ENCODE data around the gene LIME1. TPM values are rescaled to one million over a fixed set of nuclear protein-coding genes. Genes with fewer than 3 reads are reported as not detected.

LIME1 gene
- total RNA-seq, 2 experiments from 2014 or later: 75.6 to 76.4 TPM

DNA sequence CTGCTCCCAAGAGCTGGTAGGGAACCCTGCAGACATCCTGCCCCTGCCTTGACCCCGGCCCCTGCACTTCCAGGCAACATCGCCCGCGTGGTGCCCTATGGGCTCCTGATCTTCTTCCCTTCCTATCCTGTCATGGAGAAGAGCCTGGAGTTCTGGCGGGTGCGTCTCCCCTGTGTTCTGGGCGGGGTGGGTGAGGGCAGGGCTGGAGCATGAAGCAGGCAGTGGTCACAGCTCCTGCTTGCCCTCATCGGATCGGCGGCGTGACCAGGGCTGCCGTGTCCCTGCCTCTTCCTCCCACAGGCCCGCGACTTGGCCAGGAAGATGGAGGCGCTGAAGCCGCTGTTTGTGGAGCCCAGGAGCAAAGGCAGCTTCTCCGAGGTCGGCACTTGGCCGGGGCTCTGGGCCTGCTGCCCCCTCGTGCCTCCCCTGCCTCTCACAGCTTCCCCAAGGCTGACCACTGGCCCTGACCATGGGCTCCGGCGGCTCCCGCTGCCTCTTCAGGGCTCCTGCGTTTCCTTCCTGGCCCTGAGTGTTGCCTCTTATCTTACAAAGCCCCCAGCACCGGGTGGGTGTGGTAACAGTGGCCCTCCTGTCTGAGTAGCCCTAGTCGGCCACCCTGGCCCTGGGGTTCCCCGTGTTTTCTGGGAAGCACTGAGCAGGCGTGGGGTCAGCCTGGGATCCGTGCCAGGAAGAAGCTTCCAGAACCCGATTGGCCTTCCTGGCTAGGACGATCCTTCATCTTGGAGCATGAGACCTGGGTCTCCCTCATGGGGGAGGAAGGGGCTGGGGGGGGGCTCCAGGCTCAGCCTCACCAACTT, 48.0 kb upstream of the LIME1 start:
- Histone ChIP-seq H2AFZ (ENCODE audit: low read length) (no peak overlapping the region), H3K4me2 (ENCODE audit: low read length) (no peak overlapping the region), H3K4me3 (ENCODE audit: low read depth, low read length, poor library complexity, severe bottlenecking) (no peak overlapping the region), H3K27ac (ENCODE audit: low read depth, low read length, poor library complexity, severe bottlenecking) (no peak overlapping the region), H3K36me3 (ENCODE audit: insufficient read depth, low read length) (no peaks in the 10 kb centered on the region), H3K4me1 (ENCODE audit: insufficient read depth, low read length, poor library complexity, severe bottlenecking) (no peaks in the 10 kb centered on the region), H3K79me2 (ENCODE audit: insufficient read depth, low read depth, low read length) (no peaks in the 10 kb centered on the region), H4K20me1 (ENCODE audit: insufficient read depth, low read length) (no peaks in the 10 kb centered on the region), H3K9me2 (ENCODE audit: insufficient read depth, low read length) (no peaks in the 10 kb centered on the region), H3K9me3 (ENCODE audit: low read length) (no peaks in the 10 kb centered on the region)
- POLR2A ChIA-PET: no interaction called here
- TF ChIP-seq, protein P1, sequence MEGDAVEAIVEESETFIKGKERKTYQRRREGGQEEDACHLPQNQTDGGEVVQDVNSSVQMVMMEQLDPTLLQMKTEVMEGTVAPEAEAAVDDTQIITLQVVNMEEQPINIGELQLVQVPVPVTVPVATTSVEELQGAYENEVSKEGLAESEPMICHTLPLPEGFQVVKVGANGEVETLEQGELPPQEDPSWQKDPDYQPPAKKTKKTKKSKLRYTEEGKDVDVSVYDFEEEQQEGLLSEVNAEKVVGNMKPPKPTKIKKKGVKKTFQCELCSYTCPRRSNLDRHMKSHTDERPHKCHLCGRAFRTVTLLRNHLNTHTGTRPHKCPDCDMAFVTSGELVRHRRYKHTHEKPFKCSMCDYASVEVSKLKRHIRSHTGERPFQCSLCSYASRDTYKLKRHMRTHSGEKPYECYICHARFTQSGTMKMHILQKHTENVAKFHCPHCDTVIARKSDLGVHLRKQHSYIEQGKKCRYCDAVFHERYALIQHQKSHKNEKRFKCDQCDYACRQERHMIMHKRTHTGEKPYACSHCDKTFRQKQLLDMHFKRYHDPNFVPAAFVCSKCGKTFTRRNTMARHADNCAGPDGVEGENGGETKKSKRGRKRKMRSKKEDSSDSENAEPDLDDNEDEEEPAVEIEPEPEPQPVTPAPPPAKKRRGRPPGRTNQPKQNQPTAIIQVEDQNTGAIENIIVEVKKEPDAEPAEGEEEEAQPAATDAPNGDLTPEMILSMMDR (conservative IDR thresholded peaks at IDR 0.05; ENCODE audit: low read length): no peak
- TF ChIP-seq EZH2phosphoT487 (IDR thresholded peaks at IDR 0.05; ENCODE audit: borderline replicate concordance, low read depth, low read length): no peak
- intact Hi-C loops (cut with micrococcal nuclease; ENCODE audit: unreplicated experiment): no loop called here
- no TSS peak for BruUV-seq (replicated peaks)
- no peak for DNase-seq (ENCODE audit: low spot score)
- CTCF ChIA-PET (ENCODE audit: unreplicated experiment): no interaction called here

DNA sequence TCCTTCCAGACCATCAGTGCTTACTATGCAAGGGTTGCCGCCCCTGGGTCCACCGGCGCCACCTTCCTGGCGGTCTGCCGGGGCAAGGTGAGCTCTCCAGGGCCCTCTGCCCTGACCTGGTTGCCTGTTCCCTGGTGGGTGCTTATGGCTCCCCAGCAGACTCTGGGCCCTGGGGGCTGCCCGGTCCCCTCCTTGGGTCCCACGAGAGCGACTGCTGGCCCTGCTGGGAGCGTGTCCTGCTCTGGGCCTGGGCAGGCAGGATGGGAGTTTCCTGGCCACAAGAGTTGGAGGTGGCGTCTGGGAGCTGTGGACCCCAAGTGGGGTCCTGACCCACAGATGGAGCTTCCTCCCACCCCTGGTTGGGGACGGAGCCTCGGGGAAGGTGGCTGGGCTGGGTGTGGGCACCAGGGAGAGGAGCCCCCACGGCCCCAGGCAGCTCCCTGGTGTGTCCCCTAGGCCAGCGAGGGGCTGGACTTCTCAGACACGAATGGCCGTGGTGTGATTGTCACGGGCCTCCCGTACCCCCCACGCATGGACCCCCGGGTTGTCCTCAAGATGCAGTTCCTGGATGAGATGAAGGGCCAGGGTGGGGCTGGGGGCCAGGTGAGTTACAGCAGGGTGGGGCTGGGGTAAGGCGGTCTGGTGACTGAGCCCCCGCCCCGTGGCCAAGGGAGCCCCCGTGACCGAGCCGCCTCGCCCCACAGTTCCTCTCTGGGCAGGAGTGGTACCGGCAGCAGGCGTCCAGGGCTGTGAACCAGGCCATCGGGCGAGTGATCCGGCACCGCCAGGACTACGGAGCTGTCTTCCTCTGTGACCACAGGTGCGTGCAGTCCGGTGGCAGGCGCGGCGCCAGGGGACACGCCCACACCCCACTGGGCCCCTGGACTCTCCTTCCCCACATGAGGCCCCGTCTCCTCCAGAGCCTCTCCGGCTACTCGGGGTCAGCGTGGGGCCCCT, 47.1 kb upstream of the LIME1 start:
- Histone ChIP-seq H2AFZ (ENCODE audit: low read length) (no peak overlapping the region), H3K79me2 (ENCODE audit: insufficient read depth, low read depth, low read length) (no peaks in the 10 kb centered on the region), H3K4me1 (ENCODE audit: insufficient read depth, low read length, poor library complexity, severe bottlenecking) (no peaks in the 10 kb centered on the region), H3K9me2 (ENCODE audit: insufficient read depth, low read length) (no peaks in the 10 kb centered on the region), H4K20me1 (ENCODE audit: insufficient read depth, low read length) (no peaks in the 10 kb centered on the region), H3K9me3 (ENCODE audit: low read length) (no peaks in the 10 kb centered on the region), H3K4me2 (ENCODE audit: low read length) (no peak overlapping the region), H3K4me3 (ENCODE audit: low read depth, low read length, poor library complexity, severe bottlenecking) (no peak overlapping the region), H3K27ac (ENCODE audit: low read depth, low read length, poor library complexity, severe bottlenecking) (no peak overlapping the region), H3K36me3 (ENCODE audit: insufficient read depth, low read length) (peaks cover 5% of the 10 kb centered on the region)
- no TSS peak for BruUV-seq (replicated peaks)
- intact Hi-C loops (cut with micrococcal nuclease; ENCODE audit: unreplicated experiment): no loop called here
- CTCF ChIA-PET (ENCODE audit: unreplicated experiment): no interaction called here
- POLR2A ChIA-PET: no interaction called here
- no peak for TF ChIP-seq EZH2phosphoT487 (IDR thresholded peaks at IDR 0.05; ENCODE audit: borderline replicate concordance, low read depth, low read length)
- TF ChIP-seq, protein P1 (conservative IDR thresholded peaks at IDR 0.05; ENCODE audit: low read length): no peak
- no peak for DNase-seq (ENCODE audit: low spot score)

All from OCI-LY7 (cell line).